DND-41 (cell line): ENCODE results near the gene DGKH.

Experiments
- EZH2 ChIP-seq: IDR thresholded peaks from 3 replicates; pipeline ENCODE4 v1.6.1; 2012; ENCODE audit warnings: borderline replicate concordance, low read depth, mild to moderate bottlenecking, moderate library complexity, low read length, inconsistent platforms; ENCODE audit not compliant: severe bottlenecking
- TF ChIP-seq, protein P1 (sequence below): IDR thresholded peaks from 2 replicates; pipeline ENCODE4 v1.5.1; 2012; ENCODE audit warnings: borderline replicate concordance, low read length, moderate library complexity, mild to moderate bottlenecking; ENCODE audit not compliant: poor library complexity, severe bottlenecking; ENCODE audit errors: extremely low read depth

DNA sequence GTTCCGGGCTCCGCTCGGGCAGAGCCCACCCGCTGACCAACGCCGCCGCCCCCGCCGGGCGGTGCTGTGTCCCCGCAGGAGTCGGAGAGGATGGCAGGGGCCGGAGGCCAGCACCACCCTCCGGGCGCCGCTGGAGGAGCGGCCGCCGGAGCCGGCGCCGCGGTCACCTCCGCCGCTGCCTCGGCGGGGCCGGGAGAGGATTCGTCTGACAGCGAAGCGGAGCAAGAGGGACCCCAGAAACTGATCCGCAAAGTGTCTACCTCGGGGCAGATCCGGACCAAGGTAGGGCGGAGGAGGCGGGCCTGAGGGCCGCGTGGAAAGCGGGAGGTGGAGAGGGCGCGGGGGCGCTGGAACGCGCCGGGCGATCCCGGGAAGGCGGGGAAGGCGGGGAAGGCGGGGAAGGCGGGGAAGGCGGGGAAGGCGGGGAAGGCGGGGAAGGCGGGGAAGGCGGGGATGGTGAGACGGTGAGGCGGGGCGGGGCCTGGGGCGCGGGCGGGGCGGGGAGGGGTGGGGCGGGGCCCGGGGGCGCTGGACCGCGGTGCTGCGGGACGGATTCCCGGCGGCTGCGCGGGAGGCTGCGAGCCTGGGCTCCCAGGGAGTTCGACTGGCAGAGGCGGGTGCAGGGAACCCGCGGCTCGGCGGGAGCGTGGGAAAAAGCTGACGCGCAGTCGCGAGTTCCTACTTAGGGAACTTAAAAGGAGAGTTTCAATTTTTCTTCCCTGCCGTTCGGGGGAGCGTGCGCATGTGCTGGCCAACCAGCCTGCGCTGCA is 421 bp downstream of the DGKH start:
- TF ChIP-seq, protein P1, sequence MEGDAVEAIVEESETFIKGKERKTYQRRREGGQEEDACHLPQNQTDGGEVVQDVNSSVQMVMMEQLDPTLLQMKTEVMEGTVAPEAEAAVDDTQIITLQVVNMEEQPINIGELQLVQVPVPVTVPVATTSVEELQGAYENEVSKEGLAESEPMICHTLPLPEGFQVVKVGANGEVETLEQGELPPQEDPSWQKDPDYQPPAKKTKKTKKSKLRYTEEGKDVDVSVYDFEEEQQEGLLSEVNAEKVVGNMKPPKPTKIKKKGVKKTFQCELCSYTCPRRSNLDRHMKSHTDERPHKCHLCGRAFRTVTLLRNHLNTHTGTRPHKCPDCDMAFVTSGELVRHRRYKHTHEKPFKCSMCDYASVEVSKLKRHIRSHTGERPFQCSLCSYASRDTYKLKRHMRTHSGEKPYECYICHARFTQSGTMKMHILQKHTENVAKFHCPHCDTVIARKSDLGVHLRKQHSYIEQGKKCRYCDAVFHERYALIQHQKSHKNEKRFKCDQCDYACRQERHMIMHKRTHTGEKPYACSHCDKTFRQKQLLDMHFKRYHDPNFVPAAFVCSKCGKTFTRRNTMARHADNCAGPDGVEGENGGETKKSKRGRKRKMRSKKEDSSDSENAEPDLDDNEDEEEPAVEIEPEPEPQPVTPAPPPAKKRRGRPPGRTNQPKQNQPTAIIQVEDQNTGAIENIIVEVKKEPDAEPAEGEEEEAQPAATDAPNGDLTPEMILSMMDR = peak; percentile 2
- TF ChIP-seq EZH2 = peak; percentile 69
